Tibial nerve (tissue), 4 donors: ENCODE results near the gene TAF6. TPM values are rescaled to one million over a fixed set of nuclear protein-coding genes. Genes with fewer than 3 reads are reported as not detected.
A peak's percentile ranks its signal among the peaks of the same experiment; 100 is the strongest.

Source experiments
- DNase-seq, 2 donors: peaks; one replicate each; pipeline ENCODE4 v3.0.0-alpha.2; 2019; ENCODE audit warnings: low spot score in 2 of 2
- H3K27ac ChIP-seq, 4 donors: fragments of 200-600 bp; sonication (generic) in 3 of 4; one replicate each; pipeline ENCODE4 v1.5.1; 2017 to 2019; ENCODE audit warnings: mild to moderate bottlenecking in 1 of 4
- H3K27me3 ChIP-seq, 2 donors: fragments of 200-600 bp; sonication (generic) in 1 of 2; one replicate each; pipeline versions ENCODE4 v1.5.1 to v1.6.0; 2017 to 2019
- H3K36me3 ChIP-seq, 3 donors: fragments of 200-600 bp; sonication (generic); one replicate each; pipeline ENCODE4 v1.5.1; 2018 to 2019
- H3K4me1 ChIP-seq, 4 donors: fragments of 200-600 bp; sonication (generic) in 3 of 4; one replicate each; pipeline ENCODE4 v1.5.1; 2017 to 2019
- H3K4me3 ChIP-seq, 4 donors: fragments of 200-600 bp; sonication (generic) in 3 of 4; one replicate each; pipeline ENCODE4 v1.5.1; 2017 to 2019; ENCODE audit warnings: mild to moderate bottlenecking in 1 of 4, moderate library complexity in 1 of 4
- H3K9me3 ChIP-seq, 4 donors: fragments of 200-600 bp; sonication (generic) in 3 of 4; one replicate each; pipeline ENCODE4 v1.5.1; 2017 to 2019
- CTCF ChIP-seq, 5 experiments: fragments of 200-600 bp in 3 of 5; fragments of 450-650 bp in 2 of 5; sonication (generic) in 3 of 5; IDR thresholded peaks; one replicate each; pipeline ENCODE4 v1.5.1; 2016 to 2019; ENCODE audit warnings: antibody characterized with exemption in 5 of 5, mild to moderate bottlenecking in 3 of 5, moderate library complexity in 2 of 5
- EP300 ChIP-seq, 2 donors: sonication (generic); formaldehyde crosslinking; IDR thresholded peaks; one replicate each; pipeline ENCODE4 v1.6.1; 2017; ENCODE audit warnings: antibody characterized with exemption in 2 of 2, mild to moderate bottlenecking in 1 of 2
- POLR2A ChIP-seq, 2 donors: fragments of 450-650 bp; IDR thresholded peaks; one replicate each; pipeline ENCODE4 v1.6.1; 2017; ENCODE audit warnings: antibody characterized with exemption in 2 of 2, mild to moderate bottlenecking in 2 of 2, moderate library complexity in 2 of 2
- WGBS, 2 donors: methylation state at CpG; one replicate each; pipeline ENCODE4 v1.1.5; 2018; 5-methylcytosine and 5-hydroxymethylcytosine counted together
- total RNA-seq, 4 donors: library from RNA; depleted of rRNA; stranded (reverse); fragments of >200 nt; gene quantifications; one replicate each; pipeline ENCODE4 v1.1.0, GENCODE V29; 2016

Gene TAF6
- total RNA-seq, result 10 to 100 TPM; 46.1 to 56.9 (median 54.2) TPM

GRCh38 chr7:100119072-100119969 is at the start of gene TAF6, which contains the start of gene CNPY4:
Gene TAF6, minus strand, starts transcription at chr7:100119358. Its CDS starts 5,149 bp downstream, at chr7:100114209.
Gene CNPY4, plus strand, starts transcription at chr7:100119634. Its CDS starts 111 bp downstream, at chr7:100119745.
- H3K4me3 ChIP-seq, result peak within 1 kb of the TSS; percentile 61 to 85 (median 69)
- no peaks in the 10 kb centered on the region for H3K27me3 ChIP-seq
- WGBS, 2 donors, result 0 to 1% methylated on average over 42 to 48 of the region's 49 CpGs
- H3K9me3 ChIP-seq, result no peaks in the 10 kb centered on the region
- peaks cover 0 to 36% (median 0%) of the 10 kb centered on the region in 3 donors for H3K36me3 ChIP-seq
- TF ChIP-seq CTCF (IDR thresholded peaks at IDR 0.05) (peak in 2 of 5 experiments; percentile 29 to 65), EP300 (IDR thresholded peaks at IDR 0.05) (peak; percentile 81 to 87), POLR2A (IDR thresholded peaks at IDR 0.05) (peak; percentile 35 to 56)
- H3K27ac ChIP-seq, result peak within 1 kb of the TSS; percentile 79 to 91 (median 84)
- peaks cover 0 to 29% (median 16%) of the 10 kb centered on the region in 4 donors for H3K4me1 ChIP-seq
- peak; percentile 88 to 91 for DNase-seq

- Histone ChIP-seq H3K27ac (peak overlapping the region; percentile 76 to 87 (median 82)), H3K4me3 (peak overlapping the region; percentile 29 to 57 (median 48)), H3K9me3 (no peaks in the 10 kb centered on the region), H3K4me1 (peaks cover 0 to 47% (median 29%) of the 10 kb centered on the region in 4 donors), H3K36me3 (peaks cover 0 to 7% (median 0%) of the 10 kb centered on the region in 3 donors), H3K27me3 (peaks cover 0 to 12% of the 10 kb centered on the region in 2 donors)
- TF ChIP-seq POLR2A (IDR thresholded peaks at IDR 0.05) (no peak), CTCF (IDR thresholded peaks at IDR 0.05) (no peak), EP300 (IDR thresholded peaks at IDR 0.05) (no peak)
- WGBS, 2 donors, result 1 to 3% methylated on average over 11 of the region's 11 CpGs
- no peak for DNase-seq
These were observed 48.8 kb upstream of the TAF6 start for GRCh38 chr7:100167912-100168323.

GRCh38 chr7:100166970-100167911 is 48.1 kb upstream of the TAF6 start:
- Histone ChIP-seq H3K9me3 (no peaks in the 10 kb centered on the region), H3K27me3 (peaks cover 0 to 12% of the 10 kb centered on the region in 2 donors), H3K36me3 (peaks cover 0 to 7% (median 0%) of the 10 kb centered on the region in 3 donors), H3K27ac (peak overlapping the region in 3 of 4 donors; percentile 15 to 87 (median 86)), H3K4me3 (peak overlapping the region in 2 of 4 donors; percentile 54 to 57), H3K4me1 (peaks cover 0 to 47% (median 29%) of the 10 kb centered on the region in 4 donors)
- 39 to 41% methylated on average over 14 of the region's 14 CpGs for WGBS, 2 donors
- TF ChIP-seq CTCF (IDR thresholded peaks at IDR 0.05) (no peak), POLR2A (IDR thresholded peaks at IDR 0.05) (no peak), EP300 (IDR thresholded peaks at IDR 0.05) (no peak)
- no peak for DNase-seq

- no peak for DNase-seq
- Histone ChIP-seq H3K4me3 (peak overlapping the region in 1 of 4 donors; percentile 2), H3K4me1 (peaks cover 0 to 40% (median 23%) of the 10 kb centered on the region in 4 donors), H3K27ac (no peak overlapping the region), H3K9me3 (no peaks in the 10 kb centered on the region), H3K36me3 (peaks cover 0 to 7% (median 0%) of the 10 kb centered on the region in 3 donors), H3K27me3 (peaks cover 0 to 5% of the 10 kb centered on the region in 2 donors)
- TF ChIP-seq CTCF (IDR thresholded peaks at IDR 0.05) (no peak), EP300 (IDR thresholded peaks at IDR 0.05) (no peak), POLR2A (IDR thresholded peaks at IDR 0.05) (no peak)
- 70 to 83% methylated on average over 16 of the region's 16 CpGs for WGBS, 2 donors
These were observed 47.3 kb upstream of the TAF6 start for GRCh38 chr7:100166317-100166940.
